ENCODE measurements around the gene MCAT.

MCAT gene, protein sequence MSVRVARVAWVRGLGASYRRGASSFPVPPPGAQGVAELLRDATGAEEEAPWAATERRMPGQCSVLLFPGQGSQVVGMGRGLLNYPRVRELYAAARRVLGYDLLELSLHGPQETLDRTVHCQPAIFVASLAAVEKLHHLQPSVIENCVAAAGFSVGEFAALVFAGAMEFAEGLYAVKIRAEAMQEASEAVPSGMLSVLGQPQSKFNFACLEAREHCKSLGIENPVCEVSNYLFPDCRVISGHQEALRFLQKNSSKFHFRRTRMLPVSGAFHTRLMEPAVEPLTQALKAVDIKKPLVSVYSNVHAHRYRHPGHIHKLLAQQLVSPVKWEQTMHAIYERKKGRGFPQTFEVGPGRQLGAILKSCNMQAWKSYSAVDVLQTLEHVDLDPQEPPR

DNA sequence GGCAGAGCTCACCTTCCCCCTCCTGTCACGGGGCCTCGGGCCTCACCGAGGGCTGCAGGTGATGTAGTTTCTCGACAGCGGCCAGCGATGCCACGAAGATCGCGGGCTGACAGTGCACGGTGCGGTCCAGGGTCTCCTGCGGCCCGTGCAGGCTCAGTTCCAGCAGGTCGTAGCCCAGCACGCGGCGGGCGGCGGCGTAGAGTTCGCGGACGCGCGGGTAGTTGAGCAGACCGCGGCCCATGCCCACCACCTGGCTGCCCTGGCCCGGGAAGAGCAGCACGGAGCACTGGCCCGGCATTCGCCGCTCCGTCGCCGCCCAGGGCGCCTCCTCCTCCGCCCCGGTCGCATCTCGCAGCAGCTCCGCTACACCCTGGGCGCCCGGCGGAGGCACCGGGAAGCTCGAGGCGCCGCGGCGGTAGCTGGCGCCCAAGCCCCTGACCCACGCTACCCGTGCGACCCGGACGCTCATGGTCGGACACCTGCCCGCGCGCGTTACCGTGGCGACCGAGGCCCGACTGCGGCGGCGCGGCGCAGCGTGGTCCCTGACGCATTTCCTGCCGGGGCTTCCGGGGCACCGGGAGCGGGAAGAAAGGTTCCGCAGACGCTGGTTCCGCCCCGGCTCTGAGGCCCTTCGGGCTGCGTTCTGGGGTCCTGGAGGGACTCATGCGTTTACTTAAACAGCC lies at the start of gene MCAT:
Gene MCAT, minus strand, starts transcription at position 519 of the 683 bp plus-strand sequence. Its CDS starts 50 bp downstream, at position 469.
- DNase-seq = peak; percentile 22 to 82

DNA sequence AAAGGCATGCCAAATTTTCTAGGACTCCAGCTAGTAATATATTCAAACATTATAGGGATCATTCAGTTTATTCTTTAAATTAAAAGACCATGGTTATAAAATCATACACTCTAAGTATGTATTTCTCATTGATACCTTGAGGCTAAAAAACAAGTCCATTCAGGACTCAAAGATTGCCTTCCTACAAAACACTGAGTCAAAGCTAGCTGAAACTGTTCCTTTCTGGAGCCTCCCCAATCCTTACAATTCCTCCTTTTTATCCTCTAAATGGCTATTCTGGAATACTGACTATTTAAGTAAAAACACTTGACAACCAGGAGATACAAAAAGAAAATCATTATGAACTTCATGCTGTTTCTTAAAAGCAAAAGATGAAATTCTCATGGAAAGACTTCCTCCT lies 48.6 kb upstream of the MCAT start:
- DNase-seq = no peak

DNA sequence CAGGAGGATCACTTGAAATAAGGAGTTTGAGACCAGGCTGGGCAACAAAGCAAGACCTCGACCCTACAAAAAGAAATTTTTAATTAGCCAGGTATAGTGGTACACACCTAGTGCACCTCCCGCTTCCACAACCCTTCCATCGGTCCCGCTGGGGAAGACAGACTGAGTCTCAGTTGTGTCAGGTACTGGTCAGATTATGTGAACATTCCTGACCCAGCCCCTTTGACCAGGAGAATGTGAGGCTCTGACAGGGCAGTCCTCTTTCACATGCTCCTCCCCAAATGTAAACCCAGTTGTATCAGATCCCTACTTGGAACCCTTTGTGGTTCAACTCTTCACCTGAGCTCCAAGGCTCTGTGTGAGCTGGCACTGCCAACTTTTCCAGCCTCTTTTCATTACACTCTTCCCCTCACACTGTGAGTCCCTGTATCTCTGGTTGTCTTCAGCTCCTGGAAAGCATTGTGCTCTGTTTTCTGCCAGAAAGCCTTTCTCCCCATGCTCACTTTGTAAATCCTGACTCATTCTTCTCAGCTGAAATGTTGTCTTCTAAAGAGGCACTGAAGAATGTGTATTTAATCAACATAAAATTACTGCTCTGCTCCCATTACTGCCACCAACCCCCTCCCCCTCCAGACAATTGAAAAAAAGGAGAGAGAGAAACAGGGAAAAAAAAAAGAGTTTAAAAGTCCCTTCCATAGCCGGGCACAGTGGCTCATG lies 45.8 kb upstream of the MCAT start:
- no peak for DNase-seq

DNA sequence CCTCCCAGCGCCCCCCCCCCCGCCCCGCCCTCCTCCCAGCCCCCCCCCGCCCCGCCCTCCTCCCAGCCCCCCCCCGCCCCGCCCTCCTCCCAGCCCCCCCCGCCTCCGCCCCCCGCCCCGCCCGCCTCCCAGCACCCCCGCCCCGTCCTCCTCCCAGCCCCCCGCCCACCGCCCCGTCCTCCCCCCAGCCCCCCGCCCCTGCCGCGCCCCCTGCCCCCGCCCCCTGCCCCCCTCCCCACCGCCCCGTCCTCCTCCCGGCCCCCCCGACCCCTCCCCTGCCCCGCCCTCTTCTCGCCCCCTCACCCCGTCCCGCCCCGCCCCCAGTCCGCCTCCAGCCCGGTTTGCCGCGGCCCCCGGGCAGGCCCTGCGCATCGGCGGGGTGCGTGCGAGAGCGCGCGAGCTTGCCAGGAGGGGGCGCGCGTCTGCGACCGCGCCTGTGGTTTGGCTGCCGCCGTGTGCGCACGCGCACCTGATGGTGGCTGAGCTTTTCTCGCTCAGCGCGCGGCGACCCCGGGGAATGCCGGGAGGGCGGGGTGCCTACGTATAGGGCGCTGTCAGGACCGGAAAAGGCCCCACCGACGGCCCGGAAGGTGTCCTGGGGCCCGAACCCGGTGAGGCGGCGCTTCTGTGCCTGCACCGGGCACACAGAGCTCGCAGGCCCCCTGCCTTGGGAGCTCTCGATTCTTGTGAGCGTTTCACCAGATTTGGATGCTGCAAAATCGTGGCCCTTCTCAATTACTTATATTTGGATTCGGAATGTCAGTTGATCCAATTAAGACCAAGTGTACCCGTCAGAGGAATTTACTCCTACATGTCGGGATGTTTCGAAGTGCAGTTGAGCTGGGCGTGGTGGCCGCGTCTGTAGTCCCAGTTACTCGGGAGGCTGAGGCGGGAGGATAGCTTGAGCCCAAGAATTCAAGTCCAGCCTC lies 44.2 kb upstream of the MCAT start:
- DNase-seq = peak; percentile 40 to 93

DNA sequence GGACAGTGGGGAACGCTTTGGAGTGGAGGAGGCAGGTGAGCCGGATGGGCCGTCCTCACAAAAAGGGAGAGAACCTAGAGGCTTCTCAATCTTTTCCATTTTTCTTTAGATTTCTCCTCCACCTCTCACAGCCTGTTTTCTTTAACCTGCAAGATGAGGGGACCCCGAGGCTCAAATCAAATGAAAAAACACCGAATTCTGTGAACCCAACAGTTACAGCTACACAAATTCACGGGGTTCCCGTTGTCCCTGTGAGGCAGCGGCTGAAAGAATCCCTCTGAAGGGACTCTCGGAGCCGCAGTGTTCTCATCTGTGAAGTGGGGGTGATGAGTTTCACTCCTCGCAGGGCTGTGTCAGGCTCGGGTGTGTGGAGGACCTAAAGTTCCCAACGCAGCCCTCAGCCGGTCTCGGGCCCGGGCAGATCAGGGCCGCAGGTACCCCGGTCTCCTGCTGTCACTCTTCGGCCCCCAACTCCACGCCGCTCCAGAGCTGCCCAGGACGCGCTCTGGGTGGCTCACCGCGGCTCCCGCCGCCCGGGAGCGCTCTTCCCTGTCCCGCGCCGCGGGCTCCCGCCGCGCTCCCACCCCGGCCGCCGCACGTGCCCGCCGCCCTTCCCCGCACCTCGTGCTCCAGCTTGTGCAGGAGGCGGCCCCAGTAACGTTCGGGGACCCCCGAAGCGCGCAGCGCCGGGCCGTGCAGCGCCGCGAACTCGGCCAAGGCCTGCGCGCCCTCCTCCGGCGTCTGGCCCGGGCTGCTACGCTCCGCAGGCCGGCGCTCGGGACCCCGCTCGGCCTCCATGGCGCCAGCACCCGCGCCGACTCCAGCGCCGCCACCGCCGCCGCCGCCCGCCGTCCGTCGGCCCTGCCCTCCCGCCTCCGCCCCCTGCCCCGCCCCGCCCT lies 43.3 kb upstream of the MCAT start, which contains the start of gene TTLL12:
Gene TTLL12, minus strand, starts transcription at position 863 of the 899 bp plus-strand sequence. Its CDS starts 65 bp downstream, at position 798.
- peak in 1 of 2 experiments; percentile 53 for DNase-seq

DNA sequence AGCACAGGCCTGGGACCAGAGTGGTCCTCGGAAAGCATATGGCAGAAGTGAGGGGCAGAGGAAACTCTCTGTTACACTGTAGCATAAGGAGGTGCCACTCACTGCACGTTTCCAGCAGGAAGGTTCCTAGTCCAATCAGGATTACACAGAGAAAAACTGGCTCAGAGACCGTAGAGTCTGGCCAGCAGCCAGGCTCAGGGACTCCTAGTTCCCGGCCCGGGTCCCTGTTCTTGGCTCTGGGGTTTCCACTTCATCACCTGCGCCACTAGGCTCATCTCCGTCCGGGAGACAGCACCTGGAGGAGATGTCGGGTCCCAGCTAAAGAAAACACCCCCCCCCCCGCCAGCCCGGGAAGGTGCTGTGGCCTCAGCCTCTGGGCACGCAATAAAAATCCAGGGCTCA lies 42.7 kb upstream of the MCAT start:
- peak in 1 of 2 experiments; percentile 51 for DNase-seq

DNA sequence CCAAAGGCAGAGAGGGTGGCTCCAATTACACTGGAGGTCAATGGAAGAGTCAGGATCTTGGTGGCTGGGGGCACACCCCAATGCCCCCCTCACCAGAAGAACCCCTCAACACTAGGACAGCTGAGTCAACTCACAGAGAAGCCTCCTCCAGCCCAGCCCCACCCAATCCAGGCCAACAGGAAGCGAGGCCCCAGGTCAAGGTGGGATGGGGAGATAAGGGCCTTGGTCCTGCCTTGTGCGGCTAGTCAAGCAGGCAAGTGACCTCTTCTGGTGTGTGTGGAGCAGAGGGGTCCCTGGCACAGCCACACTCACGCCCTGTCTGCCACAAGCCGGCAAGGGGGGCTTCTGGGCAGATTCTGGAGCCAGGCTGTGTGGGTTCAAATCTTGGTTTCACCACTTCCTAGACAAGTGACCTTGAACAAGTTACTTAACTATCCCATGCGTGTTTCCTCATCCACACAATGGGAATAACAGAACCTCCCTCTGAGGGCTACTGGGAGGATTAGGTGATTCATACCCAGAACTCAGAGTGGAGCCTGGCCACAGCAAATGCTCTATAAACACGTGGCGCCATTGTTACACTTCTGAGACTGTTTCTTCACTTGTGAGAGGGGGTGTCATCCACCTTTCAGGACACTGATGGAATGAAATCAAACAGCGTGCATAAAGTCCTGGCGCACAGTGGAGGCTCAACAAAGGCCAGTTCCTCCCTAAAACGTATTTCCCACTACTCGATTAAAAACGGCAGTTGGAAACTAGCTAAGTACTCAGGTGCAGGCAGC lies 40.5 kb upstream of the MCAT start:
- no peak for DNase-seq

DNA sequence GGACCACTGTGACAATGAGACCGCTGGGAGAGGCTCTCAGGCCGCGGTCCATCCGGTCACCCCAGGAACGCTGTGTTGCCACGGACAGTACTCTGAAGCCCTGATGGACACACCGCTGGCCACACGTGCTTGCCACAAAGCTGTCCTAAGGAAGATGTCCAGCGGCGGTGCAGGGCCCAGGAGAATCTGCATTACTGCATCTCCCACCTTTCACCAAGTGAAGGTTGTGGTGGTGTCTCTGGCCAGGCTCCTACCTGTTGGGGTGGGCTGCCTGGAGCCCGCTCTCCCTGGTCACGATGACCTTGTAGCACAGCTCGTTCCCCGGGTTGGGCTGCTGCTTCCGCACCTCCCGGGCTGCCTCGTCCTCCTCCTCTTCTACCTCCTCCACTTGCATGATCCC lies 39.5 kb upstream of the MCAT start:
- DNase-seq = no peak

DNA sequence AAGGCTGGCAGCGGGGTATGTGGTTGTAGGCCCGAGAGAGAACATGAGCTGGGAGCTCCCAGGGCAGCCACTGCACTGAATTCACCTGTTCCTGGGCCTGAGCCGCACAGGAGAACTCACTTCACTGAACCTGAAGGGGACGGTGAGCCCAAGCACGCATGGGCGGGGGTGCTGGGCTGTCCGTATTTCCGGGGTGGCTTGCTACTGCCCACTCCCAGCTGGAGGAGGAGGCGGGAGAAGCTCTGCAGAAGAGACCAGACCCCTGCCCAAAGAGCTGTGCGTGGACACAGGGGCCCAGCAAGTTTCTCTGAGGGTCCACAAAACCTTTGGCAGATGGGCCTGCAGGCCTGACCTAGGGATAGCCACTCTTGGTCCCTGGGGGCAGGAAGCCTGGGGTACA lies 38.9 kb upstream of the MCAT start:
- DNase-seq = no peak

DNA sequence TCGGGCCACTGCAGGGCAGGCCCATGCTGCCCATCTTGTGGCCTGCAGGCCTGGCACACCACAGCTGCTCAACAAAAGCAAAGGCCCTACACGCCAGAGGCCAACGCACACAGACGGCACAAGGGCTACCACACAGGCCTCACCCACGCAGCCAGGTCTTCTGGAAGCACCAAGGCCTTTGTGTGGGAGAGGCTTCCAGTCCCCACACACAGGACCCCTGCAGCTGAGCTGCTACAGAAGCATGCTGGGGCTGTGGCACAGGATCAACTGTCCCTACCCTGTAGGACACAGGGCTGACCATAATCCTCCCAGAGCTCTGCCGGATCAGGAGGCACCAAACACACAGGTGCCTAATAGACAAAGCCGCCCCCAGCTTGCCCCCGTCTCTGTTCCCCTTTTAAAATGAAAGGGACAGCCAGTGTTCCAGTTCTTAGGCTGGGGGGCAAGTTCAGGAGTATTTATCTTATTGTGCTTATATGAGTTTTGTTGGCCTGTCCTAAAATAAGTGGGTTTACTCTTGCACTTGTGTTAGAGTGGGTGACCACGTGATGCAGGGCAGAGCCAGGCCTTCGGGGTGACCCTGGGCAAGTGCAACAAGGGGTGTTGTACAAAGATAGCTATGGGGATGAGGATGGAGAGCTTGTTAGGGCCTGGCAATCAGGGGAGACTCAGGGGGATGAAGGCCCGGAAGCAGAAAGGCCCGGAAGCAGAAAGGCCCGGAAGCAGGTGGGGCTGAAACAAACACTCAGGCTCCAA lies 38.3 kb upstream of the MCAT start:
- no peak for DNase-seq

DNA sequence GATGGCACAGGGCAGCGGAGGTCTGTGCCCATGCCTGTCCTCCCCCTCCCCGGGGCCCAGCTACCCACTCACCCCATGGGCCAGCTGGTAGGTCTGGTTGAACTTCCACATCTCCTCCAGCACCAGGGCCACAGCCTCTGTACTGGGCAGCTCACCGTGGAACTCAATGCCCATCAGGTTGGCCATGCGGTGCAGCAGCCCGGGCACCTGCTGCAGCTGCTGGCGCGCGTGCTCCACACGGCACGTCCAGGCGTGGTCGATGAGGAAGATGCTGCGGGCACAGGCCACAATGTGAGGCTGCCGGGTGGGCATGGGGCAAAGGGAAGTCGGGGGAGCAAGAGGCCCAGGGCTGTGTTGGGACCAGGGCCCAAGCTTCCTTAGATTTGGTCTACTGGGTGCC lies 37.5 kb upstream of the MCAT start:
- DNase-seq = no peak

DNA sequence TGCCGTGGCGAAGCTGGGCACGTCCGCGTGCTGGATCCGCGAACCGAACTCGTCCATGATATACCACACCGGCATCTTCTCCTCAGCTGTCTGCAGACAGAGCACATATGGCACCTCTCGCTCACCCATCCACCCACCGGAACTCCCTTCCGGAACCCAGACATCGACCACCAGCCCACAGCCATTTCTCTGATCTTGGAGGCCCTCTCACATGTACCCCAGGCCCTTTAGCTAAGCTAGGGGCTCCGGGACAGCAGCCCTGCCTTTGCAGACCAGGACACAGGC lies 36.7 kb upstream of the MCAT start:
- no peak for DNase-seq

DNA sequence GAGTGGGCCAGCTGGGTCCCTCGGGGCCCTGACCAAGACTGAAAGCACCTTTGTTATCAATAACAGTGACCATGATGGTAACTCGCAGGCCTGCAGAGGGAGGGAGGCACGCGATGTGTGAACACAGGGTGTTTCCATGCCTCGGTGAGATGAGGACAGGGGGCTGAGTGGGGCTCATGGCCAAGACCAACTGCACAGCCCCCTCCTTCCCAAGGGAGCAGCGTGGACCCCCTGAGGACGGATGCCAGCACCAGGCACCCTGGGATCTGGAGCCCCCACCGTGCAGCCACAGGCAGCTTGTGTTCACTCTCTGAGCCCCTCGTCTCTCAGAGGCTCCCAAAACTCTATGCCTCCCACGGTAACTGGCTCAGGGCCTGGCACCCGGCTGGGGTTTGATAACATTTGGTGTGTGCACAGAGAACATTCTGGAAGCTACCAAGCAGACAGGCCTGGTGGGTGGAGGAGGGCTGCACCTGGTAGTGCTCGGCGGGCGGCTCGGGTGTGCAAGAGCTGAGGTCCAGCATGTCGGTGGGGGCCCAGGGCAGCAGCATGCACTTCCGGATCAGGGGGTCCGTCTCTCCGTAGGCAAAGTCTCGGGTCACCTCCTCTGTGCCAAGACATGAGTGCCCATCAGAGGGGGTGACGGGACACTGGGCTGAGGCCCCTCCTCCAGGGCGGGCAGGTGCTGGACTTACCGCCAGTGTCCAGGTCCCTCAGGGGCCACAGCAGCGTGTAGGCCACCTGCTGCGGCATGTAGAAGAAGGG lies 36.1 kb upstream of the MCAT start:
- DNase-seq = no peak

DNA sequence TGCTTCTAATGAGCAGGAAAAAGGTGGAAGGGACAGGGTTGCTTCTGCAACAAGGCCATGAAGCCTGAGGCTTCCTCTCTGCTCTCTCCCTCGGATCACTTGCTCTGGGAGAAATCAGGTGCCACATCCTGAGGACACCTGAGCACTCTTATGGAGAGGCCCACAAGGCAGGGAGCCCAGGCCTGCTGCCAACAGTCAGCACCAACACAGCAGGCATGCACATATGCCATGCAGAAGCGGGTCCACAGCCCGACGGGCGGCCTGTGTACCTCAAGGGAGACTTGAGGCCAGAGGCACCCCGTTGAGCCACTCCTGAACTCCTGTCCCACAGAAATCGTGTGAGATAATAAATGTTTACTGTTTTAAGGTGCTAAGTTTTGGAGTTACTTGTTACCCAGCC lies 34.3 kb upstream of the MCAT start:
- DNase-seq = no peak

DNA sequence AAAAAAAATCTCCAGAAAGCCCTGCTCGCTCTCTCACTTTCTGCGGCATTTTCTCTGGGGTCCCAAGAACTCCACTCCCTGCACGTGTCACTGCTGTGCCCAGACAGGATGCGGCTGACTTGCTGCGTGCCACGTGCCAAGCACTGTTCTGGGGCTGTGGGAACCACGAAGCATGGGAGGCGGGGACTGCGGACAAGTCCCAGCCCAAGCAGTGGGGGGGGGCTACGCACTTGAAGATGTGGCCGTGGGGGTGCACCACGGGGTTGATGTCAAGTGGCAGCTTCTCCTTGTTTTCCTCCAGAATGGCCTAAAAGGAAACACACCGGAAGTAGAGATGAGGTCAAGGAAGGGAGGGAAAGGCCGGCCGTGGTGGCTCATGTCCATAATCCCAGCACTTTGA lies 32.9 kb upstream of the MCAT start:
- DNase-seq = no peak

DNA sequence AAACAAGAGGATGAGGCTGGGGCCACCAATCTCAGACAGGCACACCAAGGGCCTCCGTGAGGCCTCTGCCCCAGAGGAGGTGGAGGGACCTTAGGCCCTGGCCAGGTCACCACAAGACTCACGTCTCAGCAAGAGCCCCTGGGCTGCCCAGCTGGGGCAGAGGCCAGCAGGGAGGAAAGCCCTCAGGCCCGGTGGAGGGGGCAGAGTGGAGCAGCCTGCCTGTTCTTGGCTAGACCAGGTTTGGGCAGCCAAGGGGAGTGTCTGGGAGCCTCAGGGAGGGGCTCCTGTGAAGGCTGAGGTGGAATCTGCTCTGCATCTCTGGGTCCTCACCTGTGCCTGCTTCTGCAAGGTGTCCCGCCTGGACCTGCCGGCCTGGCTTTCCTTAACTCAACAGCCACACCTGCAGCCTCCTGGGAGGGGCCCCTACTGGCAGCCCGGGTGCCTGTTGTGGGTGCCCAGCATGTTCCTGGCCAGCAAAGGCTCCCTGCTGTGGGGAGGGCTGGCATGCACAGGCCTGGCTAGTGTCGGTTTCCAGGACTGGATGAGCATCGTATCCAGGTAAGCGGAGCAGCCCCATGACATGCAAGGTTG lies 31.8 kb upstream of the MCAT start:
- DNase-seq = no peak

DNA sequence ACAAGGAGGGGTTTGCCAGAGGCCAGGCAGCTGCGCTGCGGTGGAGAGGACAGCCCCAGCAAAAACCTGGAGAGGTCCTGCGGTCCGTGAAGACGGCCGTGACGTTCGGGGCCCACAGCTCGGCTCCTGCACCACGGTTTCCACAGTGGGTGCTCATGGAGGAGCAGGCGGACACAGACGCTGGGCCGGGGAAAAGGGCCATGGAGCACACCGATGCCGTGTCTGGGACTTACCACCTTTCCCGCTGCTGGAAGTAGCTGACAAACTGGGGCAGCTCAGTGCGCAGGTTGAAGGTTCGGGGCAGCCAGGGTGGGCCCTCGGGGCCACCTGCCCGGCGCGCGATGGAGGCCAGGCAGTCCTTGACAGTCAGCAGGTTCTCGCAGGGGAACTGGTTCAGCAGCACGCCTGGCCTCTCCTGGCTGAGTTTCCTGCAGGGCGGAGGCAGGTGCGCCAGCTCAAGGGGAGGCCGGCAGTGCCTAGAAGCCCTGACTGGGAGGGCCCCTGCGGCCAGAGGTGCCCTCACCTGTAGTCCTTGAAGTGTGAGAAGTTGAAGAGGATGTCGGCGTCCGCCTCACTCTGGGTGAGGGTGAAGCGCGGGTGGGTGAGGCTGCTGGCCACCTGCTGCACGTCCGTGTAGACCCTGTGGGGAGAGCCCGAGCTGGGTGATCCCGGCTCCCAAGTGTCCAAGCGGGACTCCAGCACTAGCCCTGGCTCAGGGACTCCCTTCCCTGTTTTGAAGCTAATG lies 30.9 kb upstream of the MCAT start:
- no peak for DNase-seq

DNA sequence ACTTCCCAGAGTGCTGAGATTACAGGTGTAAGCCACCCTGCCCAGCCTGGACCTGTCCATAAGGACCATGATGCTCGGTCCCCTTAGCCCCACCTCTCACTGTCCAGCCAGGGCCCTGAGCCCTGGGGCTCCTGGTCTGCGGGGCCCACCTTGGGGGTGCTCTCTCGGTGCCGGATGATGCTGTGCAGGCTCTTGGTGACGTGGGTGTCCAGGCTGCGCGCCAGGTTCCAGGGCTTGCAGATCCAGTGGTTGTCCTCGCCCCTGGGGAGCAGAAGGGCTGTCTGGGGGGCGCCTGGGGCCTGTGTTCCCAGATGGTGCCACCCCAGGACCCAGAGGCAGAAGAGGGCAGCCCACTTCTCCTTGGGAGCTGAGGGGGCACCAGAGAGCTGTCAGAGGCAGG lies 30.4 kb upstream of the MCAT start:
- DNase-seq = no peak
